Tibial nerve (tissue), 4 donors: ENCODE measurements around the gene OOSP1. TPM values are rescaled to one million over a fixed set of nuclear protein-coding genes. Genes with fewer than 3 reads are reported as not detected.

Experiments used
- DNase-seq, 2 donors: peaks; one replicate each; pipeline ENCODE4 v3.0.0-alpha.2; 2019; ENCODE audit warnings: low spot score in 2 of 2
- H3K27ac ChIP-seq, 4 donors: fragments of 200-600 bp; sonication (generic) in 3 of 4; one replicate each; pipeline ENCODE4 v1.5.1; 2017 to 2019; ENCODE audit warnings: mild to moderate bottlenecking in 1 of 4
- H3K27me3 ChIP-seq, 2 donors: fragments of 200-600 bp; sonication (generic) in 1 of 2; one replicate each; pipeline versions ENCODE4 v1.5.1 to v1.6.0; 2017 to 2019
- H3K36me3 ChIP-seq, 3 donors: fragments of 200-600 bp; sonication (generic); one replicate each; pipeline ENCODE4 v1.5.1; 2018 to 2019
- H3K4me1 ChIP-seq, 4 donors: fragments of 200-600 bp; sonication (generic) in 3 of 4; one replicate each; pipeline ENCODE4 v1.5.1; 2017 to 2019
- H3K4me3 ChIP-seq, 4 donors: fragments of 200-600 bp; sonication (generic) in 3 of 4; one replicate each; pipeline ENCODE4 v1.5.1; 2017 to 2019; ENCODE audit warnings: mild to moderate bottlenecking in 1 of 4, moderate library complexity in 1 of 4
- H3K9me3 ChIP-seq, 4 donors: fragments of 200-600 bp; sonication (generic) in 3 of 4; one replicate each; pipeline ENCODE4 v1.5.1; 2017 to 2019
- EP300 ChIP-seq, 2 donors: sonication (generic); formaldehyde crosslinking; IDR thresholded peaks; one replicate each; pipeline ENCODE4 v1.6.1; 2017; ENCODE audit warnings: antibody characterized with exemption in 2 of 2, mild to moderate bottlenecking in 1 of 2
- POLR2A ChIP-seq, 2 donors: fragments of 450-650 bp; IDR thresholded peaks; one replicate each; pipeline ENCODE4 v1.6.1; 2017; ENCODE audit warnings: antibody characterized with exemption in 2 of 2, mild to moderate bottlenecking in 2 of 2, moderate library complexity in 2 of 2
- WGBS, 2 donors: methylation state at CpG; one replicate each; pipeline ENCODE4 v1.1.5; 2018; 5-methylcytosine and 5-hydroxymethylcytosine counted together
- total RNA-seq, 4 donors: library from RNA; depleted of rRNA; stranded (reverse); fragments of >200 nt; gene quantifications; one replicate each; pipeline ENCODE4 v1.1.0, GENCODE V29; 2016
- TF ChIP-seq, protein P1 (sequence below), 5 experiments: fragments of 200-600 bp in 3 of 5; fragments of 450-650 bp in 2 of 5; sonication (generic) in 3 of 5; IDR thresholded peaks; one replicate each; pipeline ENCODE4 v1.5.1; 2016 to 2019; ENCODE audit warnings: antibody characterized with exemption in 5 of 5, mild to moderate bottlenecking in 3 of 5, moderate library complexity in 2 of 5

OOSP1 gene
- total RNA-seq, 4 donors from 2014 or later, result not detected

DNA sequence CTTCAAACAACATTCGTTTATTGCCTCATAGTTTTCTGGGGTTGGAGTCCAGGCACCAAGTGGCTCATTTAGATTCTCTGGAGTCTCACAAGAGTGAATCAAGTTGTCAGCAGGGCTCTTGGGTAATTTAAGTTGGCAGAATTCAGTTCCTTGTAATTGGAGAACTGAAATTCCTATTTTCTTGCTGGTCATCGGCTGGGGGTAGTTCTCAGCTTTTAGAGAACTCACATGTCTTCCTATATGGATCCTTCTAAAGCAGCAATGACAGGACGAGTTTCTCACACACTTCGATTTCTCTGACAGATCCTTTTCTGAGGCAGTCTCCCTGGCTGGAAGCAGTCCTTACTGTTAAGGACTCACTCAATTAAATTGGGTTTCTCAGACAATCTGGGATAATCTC lies 61.5 kb downstream of the OOSP1 start:
- H3K36me3 ChIP-seq, result no peaks in the 10 kb centered on the region
- WGBS, 2 donors, result 55 to 62% methylated on average over 4 of the region's 4 CpGs
- TF ChIP-seq POLR2A (IDR thresholded peaks at IDR 0.05) (no peak), EP300 (IDR thresholded peaks at IDR 0.05) (no peak)
- TF ChIP-seq, protein P1, sequence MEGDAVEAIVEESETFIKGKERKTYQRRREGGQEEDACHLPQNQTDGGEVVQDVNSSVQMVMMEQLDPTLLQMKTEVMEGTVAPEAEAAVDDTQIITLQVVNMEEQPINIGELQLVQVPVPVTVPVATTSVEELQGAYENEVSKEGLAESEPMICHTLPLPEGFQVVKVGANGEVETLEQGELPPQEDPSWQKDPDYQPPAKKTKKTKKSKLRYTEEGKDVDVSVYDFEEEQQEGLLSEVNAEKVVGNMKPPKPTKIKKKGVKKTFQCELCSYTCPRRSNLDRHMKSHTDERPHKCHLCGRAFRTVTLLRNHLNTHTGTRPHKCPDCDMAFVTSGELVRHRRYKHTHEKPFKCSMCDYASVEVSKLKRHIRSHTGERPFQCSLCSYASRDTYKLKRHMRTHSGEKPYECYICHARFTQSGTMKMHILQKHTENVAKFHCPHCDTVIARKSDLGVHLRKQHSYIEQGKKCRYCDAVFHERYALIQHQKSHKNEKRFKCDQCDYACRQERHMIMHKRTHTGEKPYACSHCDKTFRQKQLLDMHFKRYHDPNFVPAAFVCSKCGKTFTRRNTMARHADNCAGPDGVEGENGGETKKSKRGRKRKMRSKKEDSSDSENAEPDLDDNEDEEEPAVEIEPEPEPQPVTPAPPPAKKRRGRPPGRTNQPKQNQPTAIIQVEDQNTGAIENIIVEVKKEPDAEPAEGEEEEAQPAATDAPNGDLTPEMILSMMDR (IDR thresholded peaks at IDR 0.05), result no peak

DNA sequence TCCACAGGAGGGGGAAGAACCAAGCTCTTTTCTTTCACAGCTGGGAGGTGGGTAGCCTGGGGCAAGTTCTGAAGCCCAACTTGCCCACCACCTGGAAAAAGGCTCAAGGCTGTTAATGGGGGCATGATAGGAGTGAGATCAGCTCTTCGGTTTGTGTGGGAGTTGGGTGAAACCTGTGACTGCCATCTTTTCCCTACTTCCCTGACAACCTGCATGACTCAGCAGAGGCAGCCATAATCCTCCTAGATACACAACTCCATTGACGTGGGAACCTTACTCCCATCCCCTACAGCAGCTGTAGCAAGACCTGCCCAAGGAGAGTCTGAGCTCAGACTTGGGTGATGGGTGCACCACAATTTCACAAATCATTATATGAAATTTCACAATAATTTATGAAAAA lies 65.5 kb downstream of the OOSP1 start:
- Histone ChIP-seq H3K4me3 (no peak overlapping the region), H3K36me3 (no peaks in the 10 kb centered on the region), H3K4me1 (no peaks in the 10 kb centered on the region), H3K27me3 (no peaks in the 10 kb centered on the region), H3K9me3 (no peaks in the 10 kb centered on the region), H3K27ac (no peak overlapping the region)
- no peak for DNase-seq
- WGBS, 2 donors, result 71 to 92% methylated on average over 2 of the region's 2 CpGs
- TF ChIP-seq, protein P1 (IDR thresholded peaks at IDR 0.05), result no peak
- no peak for TF ChIP-seq POLR2A (IDR thresholded peaks at IDR 0.05)
- TF ChIP-seq EP300 (IDR thresholded peaks at IDR 0.05), result no peak

More for the DNA sequence above, 61.5 kb downstream of the OOSP1 start:
- Histone ChIP-seq H3K9me3 (no peaks in the 10 kb centered on the region), H3K27ac (no peak overlapping the region), H3K4me3 (no peak overlapping the region), H3K27me3 (no peaks in the 10 kb centered on the region), H3K4me1 (no peaks in the 10 kb centered on the region)
- DNase-seq, result no peak

DNA sequence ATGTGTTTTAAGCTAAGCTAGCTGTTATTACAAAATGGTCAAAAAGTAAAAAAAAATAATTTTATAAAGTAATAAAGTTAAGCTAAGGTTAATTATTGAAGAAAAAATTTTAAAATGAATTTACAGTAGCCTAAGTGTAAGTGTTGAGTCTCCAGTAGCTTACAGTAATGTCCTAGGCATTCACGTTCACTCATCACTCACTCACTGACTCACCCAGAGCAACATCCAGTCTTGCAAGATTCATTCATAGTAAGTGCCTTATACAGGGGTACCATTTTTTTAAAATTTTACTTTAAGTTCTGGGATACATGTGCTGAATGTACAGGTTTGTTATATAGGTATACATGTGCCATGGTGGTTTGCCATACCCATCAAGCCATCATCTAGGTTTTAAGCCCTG lies 67.1 kb downstream of the OOSP1 start:
- Histone ChIP-seq H3K27me3 (no peaks in the 10 kb centered on the region), H3K4me1 (no peaks in the 10 kb centered on the region), H3K36me3 (no peaks in the 10 kb centered on the region), H3K9me3 (no peaks in the 10 kb centered on the region), H3K27ac (no peak overlapping the region), H3K4me3 (no peak overlapping the region)
- no peak for DNase-seq
- WGBS, 2 donors, result 83 to 97% methylated on average over 1 of the region's 1 CpG
- TF ChIP-seq, protein P1 (IDR thresholded peaks at IDR 0.05), result no peak
- TF ChIP-seq POLR2A (IDR thresholded peaks at IDR 0.05) (no peak), EP300 (IDR thresholded peaks at IDR 0.05) (no peak)

Other genes starting within 250 kb of the OOSP1 start
- not detected for gene OR10V1, start 224.6 kb upstream of the OOSP1 start, total RNA-seq
- gene STX3, start 183.1 kb upstream of the OOSP1 start, total RNA-seq, result 10 to 100 TPM; 11.3 to 31.2 (median 24.9) TPM
- 10 to 100 TPM; 30.0 to 41.0 (median 32.9) TPM for gene MRPL16, start 127.7 kb upstream of the OOSP1 start, total RNA-seq
- gene CBLIF, start 92.9 kb upstream of the OOSP1 start, total RNA-seq, result not detected
- gene TCN1, start 71.9 kb upstream of the OOSP1 start, total RNA-seq, result not detected
- not detected for gene OOSP3, start 59.6 kb upstream of the OOSP1 start, total RNA-seq
- gene OOSP4A, start 25.6 kb downstream of the OOSP1 start, total RNA-seq, result not detected
- gene OOSP4B, start 78.7 kb downstream of the OOSP1 start, total RNA-seq, result not detected
- gene OOSP2, start 102.0 kb downstream of the OOSP1 start, total RNA-seq, result not detected
- gene MS4A3, start 118.2 kb downstream of the OOSP1 start, total RNA-seq, result not detected
- 1 to 10 TPM in 2 of 4 donors, not detected in 2; 1.8 to 1.9 TPM for gene MS4A2, start 150.2 kb downstream of the OOSP1 start, total RNA-seq
- 100 to 1,000 TPM in 1 of 4 donors, 10 to 100 TPM in 3; 53.1 to 103 (median 71.4) TPM for gene MS4A6A, start 244.7 kb downstream of the OOSP1 start, total RNA-seq